H9 (cell line): Measurements from ENCODE around the gene PKP1. TPM values are rescaled to one million over a fixed set of nuclear protein-coding genes. Genes with fewer than 3 reads are reported as not detected.

ENCODE experiments used
- DNase-seq: peaks from one replicate; pipeline ENCODE4 v3.0.0-alpha.2; 2017
- H2AFZ ChIP-seq: one replicate; pipeline ENCODE4 v1.6.1; 2013; ENCODE audit warnings: mild to moderate bottlenecking, low read length, control low read depth, moderate library complexity
- H2AK5ac ChIP-seq: 2 replicates; pipeline ENCODE4 v1.6.1; 2013; ENCODE audit warnings: low read length, control low read depth, mixed read lengths; ENCODE audit not compliant: insufficient read length
- H2BK120ac ChIP-seq: one replicate; pipeline ENCODE4 v1.6.1; 2013; ENCODE audit warnings: low read depth, mild to moderate bottlenecking, low read length, control low read depth, inconsistent platforms; ENCODE audit not compliant: poor library complexity, severe bottlenecking
- H2BK12ac ChIP-seq: 2 replicates; pipeline ENCODE4 v1.6.1; 2013; ENCODE audit warnings: low read length, control low read depth, mixed read lengths, low read depth; ENCODE audit not compliant: insufficient read length
- H2BK15ac ChIP-seq: 2 replicates; pipeline ENCODE4 v1.6.1; 2013; ENCODE audit warnings: low read depth, low read length, control low read depth
- H2BK20ac ChIP-seq: one replicate; pipeline ENCODE4 v1.6.1; 2013; ENCODE audit warnings: low read depth, mild to moderate bottlenecking, low read length, control low read depth, inconsistent platforms; ENCODE audit not compliant: poor library complexity, severe bottlenecking
- H2BK5ac ChIP-seq: 2 replicates; pipeline ENCODE4 v1.6.1; 2013; ENCODE audit warnings: low read length, control low read depth, mixed read lengths; ENCODE audit not compliant: insufficient read length
- H3K14ac ChIP-seq: 2 replicates; pipeline ENCODE4 v1.6.1; 2013; ENCODE audit warnings: low read length, control low read depth; ENCODE audit not compliant: insufficient read depth
- H3K18ac ChIP-seq: 2 replicates; pipeline ENCODE4 v1.6.1; 2013; ENCODE audit warnings: low read depth, mild to moderate bottlenecking, mixed read lengths, low read length, control low read depth; ENCODE audit not compliant: insufficient read length
- H3K23ac ChIP-seq: 2 replicates; pipeline ENCODE4 v1.6.1; 2013; ENCODE audit warnings: low read length, control low read depth, mixed read lengths, low read depth; ENCODE audit not compliant: insufficient read length
- H3K23me2 ChIP-seq: 2 replicates; pipeline ENCODE4 v1.6.1; 2013; ENCODE audit warnings: low read depth, mild to moderate bottlenecking, mixed read lengths, low read length, control low read depth; ENCODE audit not compliant: insufficient read length, poor library complexity, severe bottlenecking
- H3K27ac ChIP-seq: 2 replicates; pipeline ENCODE4 v1.5.1; 2013; ENCODE audit warnings: low read length, control low read depth, mixed read lengths, low read depth; ENCODE audit not compliant: insufficient read length
- H3K27me3 ChIP-seq: 2 replicates; pipeline ENCODE4 v1.6.1; 2013; ENCODE audit warnings: low read length, control low read depth, inconsistent platforms; ENCODE audit not compliant: insufficient read depth
- H3K4ac ChIP-seq: 2 replicates; pipeline ENCODE4 v1.6.1; 2013; ENCODE audit warnings: low read depth, mild to moderate bottlenecking, control low read depth, inconsistent platforms, low read length, moderate library complexity
- H3K4me1 ChIP-seq: 2 replicates; pipeline ENCODE4 v1.6.1; 2013; ENCODE audit warnings: low read length, control low read depth, inconsistent platforms; ENCODE audit not compliant: insufficient read depth
- H3K4me2 ChIP-seq: 2 replicates; pipeline ENCODE4 v1.6.1; 2013; ENCODE audit warnings: low read length, control low read depth, mixed read lengths; ENCODE audit not compliant: insufficient read length, insufficient read depth
- H3K56ac ChIP-seq: 2 replicates; pipeline ENCODE4 v1.6.1; 2013; ENCODE audit warnings: low read depth, mild to moderate bottlenecking, mixed read lengths, low read length, control low read depth; ENCODE audit not compliant: insufficient read length
- H3K79me1 ChIP-seq: 2 replicates; pipeline ENCODE4 v1.6.1; 2013; ENCODE audit warnings: low read depth, mild to moderate bottlenecking, moderate library complexity, low read length, control low read depth, inconsistent platforms; ENCODE audit not compliant: insufficient read depth, poor library complexity, severe bottlenecking
- H3K79me2 ChIP-seq: 2 replicates; pipeline ENCODE4 v1.6.1; 2013; ENCODE audit warnings: low read length, control low read depth, inconsistent platforms; ENCODE audit not compliant: insufficient read depth
- H3K9ac ChIP-seq: 2 replicates; pipeline ENCODE4 v1.6.1; 2013; ENCODE audit warnings: low read length, control low read depth, mixed read lengths; ENCODE audit not compliant: insufficient read length; ENCODE audit errors: extremely low read depth
- H3K9me3 ChIP-seq: one replicate; pipeline ENCODE4 v1.6.1; 2013; ENCODE audit warnings: low read depth, low read length, inconsistent platforms; ENCODE audit not compliant: control insufficient read depth
- H3T11ph ChIP-seq: one replicate; pipeline ENCODE4 v1.6.1; 2013; ENCODE audit warnings: mild to moderate bottlenecking, low read length, control low read depth, inconsistent platforms
- H4K20me1 ChIP-seq: one replicate; pipeline ENCODE4 v1.6.1; 2013; ENCODE audit not compliant: control insufficient read depth, insufficient read length, insufficient read depth
- H4K5ac ChIP-seq: 2 replicates; pipeline ENCODE4 v1.6.1; 2013; ENCODE audit warnings: low read depth, mild to moderate bottlenecking, mixed read lengths, low read length, control low read depth; ENCODE audit not compliant: insufficient read length
- H4K8ac ChIP-seq: replicated peaks from 2 replicates; pipeline ENCODE4 v1.6.1; 2013; ENCODE audit warnings: low read length, control low read depth, mixed read lengths, low read depth; ENCODE audit not compliant: insufficient read length
- H4K91ac ChIP-seq: 2 replicates; pipeline ENCODE4 v1.6.1; 2013; ENCODE audit warnings: low read depth, mild to moderate bottlenecking, moderate library complexity, mixed read lengths, low read length, control low read depth; ENCODE audit not compliant: insufficient read length
- H3K27ac Mint-ChIP-seq, 3 experiments: 2 replicates in 2 of 3; 3 replicates in 1 of 3; pipeline ENCODE4 v1.8.0; 2020 to 2021; ENCODE audit warnings: mixed read lengths in 3 of 3, mild to moderate bottlenecking in 1 of 3, moderate library complexity in 1 of 3
- H3K27me3 Mint-ChIP-seq: 2 replicates; pipeline ENCODE4 v1.8.0; 2021; ENCODE audit warnings: low read depth, mild to moderate bottlenecking, moderate library complexity, mixed read lengths
- H3K36me3 Mint-ChIP-seq, 3 experiments: 2 replicates in 2 of 3; 3 replicates in 1 of 3; pipeline ENCODE4 v1.8.0; 2020 to 2021; ENCODE audit warnings: low read depth in 3 of 3, mixed read lengths in 3 of 3; ENCODE audit not compliant: insufficient read depth in 1 of 3
- H3K4me1 Mint-ChIP-seq, 2 experiments: 2 replicates each; pipeline ENCODE4 v1.8.0; 2020; ENCODE audit warnings: mixed read lengths in 2 of 2
- H3K4me3 Mint-ChIP-seq, 2 experiments: 2 replicates in 1 of 2; 3 replicates in 1 of 2; pipeline ENCODE4 v1.8.0; 2020 to 2021; ENCODE audit warnings: mild to moderate bottlenecking in 2 of 2, mixed read lengths in 2 of 2, moderate library complexity in 1 of 2
- H3K9me3 Mint-ChIP-seq, 2 experiments: 2 replicates in 1 of 2; 3 replicates in 1 of 2; pipeline ENCODE4 v1.8.0; 2020; ENCODE audit warnings: mild to moderate bottlenecking in 2 of 2, mixed read lengths in 2 of 2, moderate library complexity in 1 of 2
- CTCF ChIP-seq: fragments of 200-600 bp; sonication (generic); conservative IDR thresholded peaks from 3 replicates; pipeline ENCODE4 v1.8.0; 2021; ENCODE audit warnings: antibody characterized with exemption, mild to moderate bottlenecking
- WGBS: extraction: QIAGEN DNeasy Blood & Tissue Kit; methylation state at CpG from one replicate; pipeline ENCODE4 v1.1.7; 2013; ENCODE audit warnings: missing lambda C conversion rate, low lambda C conversion rate, mixed read lengths; ENCODE audit not compliant: insufficient read length; ENCODE audit errors: extremely low coverage; 5-methylcytosine and 5-hydroxymethylcytosine counted together
- total RNA-seq: library from RNA; stranded (reverse); gene quantifications from 2 replicates; pipeline ENCODE4 v1.2.1, GENCODE V29; 2021

The PKP1 gene
- total RNA-seq, 1 experiment from 2014 or later: 0.09 TPM

GRCh38 chr1:201363467-201363866, 80.2 kb downstream of the PKP1 start:
- no peak overlapping the region for H2BK15ac ChIP-seq
- Mint-ChIP-seq H3K36me3 (no peaks in the 10 kb centered on the region), H3K27me3 (peaks cover 6% of the 10 kb centered on the region), H3K4me3 (no peak overlapping the region), H3K27ac (no peak overlapping the region), H3K9me3 (no peaks in the 10 kb centered on the region), H3K4me1 (peaks cover 13 to 23% of the 10 kb centered on the region in 2 experiments)
- H2BK12ac ChIP-seq: no peak overlapping the region
- H3K79me1 ChIP-seq: no peaks in the 10 kb centered on the region
- TF ChIP-seq CTCF: no peak
- H2AK5ac ChIP-seq: no peak overlapping the region
- no peak overlapping the region for H3K27ac ChIP-seq
- no peak overlapping the region for H3K4me2 ChIP-seq
- H3K4me1 ChIP-seq: no peaks in the 10 kb centered on the region
- no peak overlapping the region for H3K56ac ChIP-seq
- no peak overlapping the region for H3T11ph ChIP-seq
- H3K23ac ChIP-seq: no peak overlapping the region
- no peak overlapping the region for H2BK120ac ChIP-seq
- H3K9me3 ChIP-seq: no peaks in the 10 kb centered on the region
- no peak overlapping the region for H3K18ac ChIP-seq
- no CpG with 5 or more reads among the region's 8 CpGs for WGBS
- H2AFZ ChIP-seq: no peak overlapping the region
- no peak overlapping the region for H3K9ac ChIP-seq
- H3K4ac ChIP-seq: no peak overlapping the region
- H4K5ac ChIP-seq: no peak overlapping the region
- H2BK20ac ChIP-seq: no peak overlapping the region
- H3K14ac ChIP-seq: no peak overlapping the region
- H4K91ac ChIP-seq: no peak overlapping the region
- no peaks in the 10 kb centered on the region for H3K79me2 ChIP-seq
- no peak overlapping the region for H4K8ac ChIP-seq
- DNase-seq: no peak
- no peaks in the 10 kb centered on the region for H3K27me3 ChIP-seq
- H2BK5ac ChIP-seq: no peak overlapping the region
- H4K20me1 ChIP-seq: no peaks in the 10 kb centered on the region
- no peaks in the 10 kb centered on the region for H3K23me2 ChIP-seq
